ENCODE measurements around the gene TAB3.
"Not testable (repeated sequence)": the region's sequence is repeated elsewhere in the genome, so short reads cannot be mapped to it uniquely, and the experiment has no call there.

GRCh38 chrX:30797301-30797700, 91.8 kb downstream of the TAB3 start:
- not testable (repeated sequence) for TF ChIP-seq CTCF (IDR thresholded peaks at IDR 0.05); POLR2AphosphoS5 (IDR thresholded peaks at IDR 0.05); POLR2A (IDR thresholded peaks at IDR 0.05; ENCODE audit: low read depth)
